GM18951 (cell line): Measurements from ENCODE around the gene SPHK2.

Source experiments
- POLR2A ChIP-seq: IDR thresholded peaks from 4 replicates; pipeline ENCODE4 v1.6.1; 2011; ENCODE audit warnings: mild to moderate bottlenecking; ENCODE audit not compliant: insufficient read length, insufficient read depth; ENCODE audit errors: extremely low read depth
- in situ Hi-C: fragments of 300-500 bp; cut with MboI; formaldehyde crosslinking; loops from one replicate; pipeline ENCODE4 v1.12.0; 2022; ENCODE audit warnings: low sequenced_read_pairs, mixed read lengths, inconsistent platforms; ENCODE audit not compliant: unreplicated experiment

The SPHK2 gene

GRCh38 chr19:48595833-48596232 lies 23.5 kb upstream of the SPHK2 start:
- TF ChIP-seq POLR2A, result no peak
- in situ Hi-C loops, result loop anchor here (25.0 kb wide), 1 partner anchor 284 kb away; a partner anchor contains a TSS

DNA sequence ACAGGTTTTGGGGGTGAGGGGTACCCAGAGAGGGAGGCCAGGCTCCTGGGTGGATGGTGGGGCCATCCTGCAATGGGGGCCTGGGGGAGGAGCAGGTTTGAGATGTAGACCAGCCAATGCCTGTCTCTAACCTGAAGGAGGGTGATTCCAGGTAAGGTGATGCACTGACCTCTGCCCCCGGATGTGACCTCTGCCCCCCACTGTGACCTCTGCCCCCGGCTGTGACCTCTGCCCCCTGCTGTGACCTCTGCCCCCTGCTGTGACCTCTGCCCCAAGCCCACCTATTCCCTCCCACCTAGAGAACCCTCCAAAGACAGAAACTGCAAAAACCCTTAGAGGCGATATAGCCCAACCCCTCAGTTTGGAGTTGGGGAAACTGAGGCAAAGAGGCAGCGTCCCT lies 23.1 kb upstream of the SPHK2 start:
- TF ChIP-seq POLR2A, result no peak
- in situ Hi-C loops, result loop anchor here (25.0 kb wide), 1 partner anchor 284 kb away; a partner anchor contains a TSS

DNA sequence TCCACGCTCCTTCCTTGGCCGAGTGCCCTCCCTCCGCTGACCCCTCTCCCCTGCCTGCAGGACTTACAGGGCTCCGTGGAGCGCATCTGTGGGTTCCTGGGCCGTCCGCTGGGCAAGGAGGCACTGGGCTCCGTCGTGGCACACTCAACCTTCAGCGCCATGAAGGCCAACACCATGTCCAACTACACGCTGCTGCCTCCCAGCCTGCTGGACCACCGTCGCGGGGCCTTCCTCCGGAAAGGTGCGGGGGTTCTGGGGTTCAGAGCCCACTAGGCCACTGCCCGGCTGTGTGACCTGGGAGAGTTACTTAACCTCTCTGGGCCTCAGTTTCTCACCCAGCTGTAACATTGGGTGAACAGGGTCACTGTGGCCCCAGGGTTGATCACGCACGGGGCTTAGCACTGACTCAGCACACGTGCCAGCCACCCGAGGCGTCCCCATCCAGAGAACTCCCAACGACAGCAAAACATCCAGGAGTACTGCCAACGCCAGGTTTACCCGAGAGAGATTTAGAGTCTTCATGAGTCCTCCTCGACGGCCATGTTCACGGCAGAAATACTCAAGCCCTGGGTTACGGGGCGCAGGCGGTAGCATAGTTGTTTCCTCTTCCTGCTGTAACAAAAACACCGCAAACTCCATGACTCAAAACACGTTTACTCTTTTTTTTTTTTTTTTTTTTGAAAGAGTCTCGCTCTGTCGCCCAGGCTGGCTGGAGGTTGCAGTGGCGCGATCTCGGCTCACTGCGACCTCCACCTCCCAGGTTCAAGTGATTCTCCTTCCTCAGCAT lies 22.4 kb upstream of the SPHK2 start:
- no peak for TF ChIP-seq POLR2A
- in situ Hi-C loops, result loop anchor here (25.0 kb wide), 1 partner anchor 285 kb away; a partner anchor contains a TSS

- in situ Hi-C loops, result loop anchor here (25.0 kb wide), 1 partner anchor 287 kb away; a partner anchor contains a TSS
- no peak for TF ChIP-seq POLR2A
These were observed 20.2 kb upstream of the SPHK2 start for GRCh38 chr19:48598996-48599700.

GRCh38 chr19:48600679-48601417 lies 18.5 kb upstream of the SPHK2 start:
- TF ChIP-seq POLR2A, result no peak
- in situ Hi-C loops, result no loop called here

DNA sequence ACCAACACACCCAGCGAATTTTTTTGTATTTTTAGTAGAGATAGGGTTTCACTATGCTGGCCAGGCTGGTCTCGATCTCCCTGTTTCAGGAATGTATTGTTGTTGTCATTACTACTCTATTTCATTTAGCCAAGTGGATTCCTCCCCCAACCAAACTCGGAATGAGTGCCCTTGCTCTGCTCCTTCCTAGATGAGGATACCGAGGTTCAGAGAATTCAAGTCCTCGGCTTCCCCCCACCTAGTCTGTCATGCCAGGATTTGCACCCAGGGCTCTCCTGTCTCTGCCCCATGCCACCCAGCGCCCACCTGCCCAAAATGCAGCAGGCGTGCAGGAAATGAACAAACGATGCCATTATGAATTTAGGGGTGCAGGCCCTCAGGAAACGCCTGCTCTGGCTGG lies 16.3 kb upstream of the SPHK2 start:
- in situ Hi-C loops, result no loop called here
- TF ChIP-seq POLR2A, result no peak

DNA sequence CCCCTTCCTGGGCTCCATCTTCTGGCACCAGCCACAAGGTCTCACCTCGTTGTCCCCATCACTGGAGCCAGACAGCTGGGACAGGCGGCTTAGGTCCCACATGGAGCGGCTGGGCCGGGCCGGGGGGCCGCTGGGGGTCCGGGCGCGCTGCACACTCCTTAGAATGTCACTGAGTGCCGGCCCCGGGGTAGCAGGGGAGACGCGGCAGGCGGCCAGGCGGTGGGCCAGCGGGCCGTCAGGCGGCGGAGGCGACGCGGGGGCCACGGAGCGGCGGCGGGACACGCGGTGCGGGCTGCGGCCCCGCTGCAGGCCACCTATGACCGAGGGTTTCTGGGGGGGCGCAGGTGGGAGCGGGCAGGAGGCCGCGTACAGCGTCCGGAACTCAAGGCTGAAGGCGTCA lies 15.9 kb upstream of the SPHK2 start:
- in situ Hi-C loops, result no loop called here

GRCh38 chr19:48603850-48604249 lies 15.5 kb upstream of the SPHK2 start:
- in situ Hi-C loops, result no loop called here

More for the DNA sequence above, 15.9 kb upstream of the SPHK2 start:
- TF ChIP-seq POLR2A, result no peak

DNA sequence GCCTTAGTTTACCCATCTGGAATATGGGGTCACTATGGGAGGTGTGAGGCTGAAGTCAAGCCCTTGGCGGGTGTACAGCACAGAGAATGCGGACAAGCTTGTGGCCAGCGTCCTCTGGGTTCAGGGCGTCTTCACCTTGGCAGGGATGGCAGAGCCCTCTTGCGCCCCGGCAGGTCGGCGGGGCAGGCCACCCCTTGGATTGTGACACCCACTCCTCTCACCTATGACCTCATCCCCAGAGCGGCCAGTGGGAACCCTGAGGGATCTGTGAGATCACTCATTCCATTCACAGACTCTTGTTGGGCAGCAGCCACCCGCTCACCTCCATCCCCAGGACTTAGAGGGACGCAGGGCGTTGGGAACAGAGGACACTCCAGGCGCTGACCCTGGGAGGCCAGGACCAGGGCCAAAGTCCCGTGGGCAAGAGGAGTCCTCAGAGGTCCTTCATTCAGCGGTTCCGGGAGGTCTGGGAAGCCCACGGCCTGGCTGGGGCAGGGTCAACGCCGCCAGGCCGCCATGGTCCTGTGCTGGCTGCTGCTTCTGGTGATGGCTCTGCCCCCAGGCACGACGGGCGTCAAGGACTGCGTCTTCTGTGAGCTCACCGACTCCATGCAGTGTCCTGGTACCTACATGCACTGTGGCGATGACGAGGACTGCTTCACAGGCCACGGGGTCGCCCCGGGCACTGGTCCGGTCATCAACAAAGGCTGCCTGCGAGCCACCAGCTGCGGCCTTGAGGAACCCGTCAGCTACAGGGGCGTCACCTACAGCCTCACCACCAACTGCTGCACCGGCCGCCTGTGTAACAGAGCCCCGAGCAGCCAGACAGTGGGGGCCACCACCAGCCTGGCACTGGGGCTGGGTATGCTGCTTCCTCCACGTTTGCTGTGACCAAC lies 12.6 kb upstream of the SPHK2 start, which contains the start of gene SPACA4:
Gene SPACA4 (plus strand): TSS at position 280 of the 896 bp plus-strand sequence. CDS start 237 bp downstream, at position 517.
- in situ Hi-C loops, result no loop called here
- no peak for TF ChIP-seq POLR2A

More at GRCh38 chr19:48603850-48604249, 15.5 kb upstream of the SPHK2 start:
- no peak for TF ChIP-seq POLR2A

GRCh38 chr19:48607359-48607755 lies 11.9 kb upstream of the SPHK2 start:
- no peak for TF ChIP-seq POLR2A
- in situ Hi-C loops, result no loop called here

DNA sequence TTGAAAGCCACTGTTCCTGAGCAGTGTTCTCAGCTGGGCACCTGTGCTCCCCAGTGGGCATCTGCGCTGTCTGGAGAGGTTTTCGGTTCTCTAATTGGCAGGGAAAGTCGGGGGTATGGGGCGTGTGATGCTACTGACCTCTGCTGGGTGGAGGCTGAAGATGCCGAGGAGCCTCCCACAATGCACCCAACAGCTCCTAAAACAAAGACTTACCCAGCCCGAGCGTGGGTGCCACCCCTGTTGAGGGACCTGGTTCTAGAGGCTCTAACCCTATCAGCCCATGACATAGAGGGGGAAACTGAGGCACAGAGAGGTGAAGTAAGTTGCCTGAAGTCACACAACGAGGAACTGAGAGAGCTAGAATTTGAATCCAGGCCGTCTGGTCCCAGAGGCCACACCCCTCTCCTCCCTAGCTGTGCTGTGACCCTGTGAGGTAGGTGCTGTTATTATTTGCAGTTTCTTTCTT lies 10.5 kb upstream of the SPHK2 start:
- no peak for TF ChIP-seq POLR2A
- in situ Hi-C loops, result no loop called here

GRCh38 chr19:48609571-48610108 lies 9.7 kb upstream of the SPHK2 start:
- in situ Hi-C loops, result no loop called here

More at GRCh38 chr19:48609571-48610108, 9.7 kb upstream of the SPHK2 start:
- no peak for TF ChIP-seq POLR2A
